Endothelial cell of umbilical vein (primary cell): ENCODE results near the gene MYEOV. TPM values are rescaled to one million over a fixed set of nuclear protein-coding genes. Genes with fewer than 3 reads are reported as not detected.

Experiments
- BruUV-seq: library from RNA; stranded (reverse); fragments of 400-500 nt; replicated peaks from 2 replicates; lab custom pipeline; 2021; lab: Mats Ljungman, UMichigan
- CTCF ChIA-PET: fragments of 300-600, 350-600 bp; sonication (Branson Sonifier 250); formaldehyde crosslinking; loops from one replicate; lab custom pipeline; 2021; ENCODE audit warnings: antibody characterized with exemption, inconsistent platforms; lab: Charles Lee
- POLR2A ChIA-PET: fragments of 300-600, 350-600 bp; sonication (Branson Sonifier 250); formaldehyde crosslinking; loops from one replicate; lab custom pipeline; 2021; ENCODE audit warnings: antibody characterized with exemption, inconsistent platforms; lab: Charles Lee
- DNase-seq: peaks from one replicate; pipeline ENCODE4 v3.0.0-alpha.2; 2011; ENCODE audit warnings: low read depth, low spot score
- FAIRE-seq: peaks from 2 replicates; lab custom pipeline; 2011; peaks lifted over from hg19 to GRCh38; lab: Jason Lieb, UNC
- H2AFZ ChIP-seq: 2 replicates; pipeline ENCODE4 v1.6.0; 2012; ENCODE audit warnings: low read depth, low read length, control low read depth, inconsistent platforms
- H3K27ac ChIP-seq: 2 replicates; pipeline ENCODE4 v1.5.1; 2011; ENCODE audit warnings: low read depth, mild to moderate bottlenecking, control low read depth, low read length, moderate library complexity; ENCODE audit not compliant: insufficient read depth
- H3K27me3 ChIP-seq, 2 experiments: 2 replicates each; pipeline versions ENCODE4 v1.6.0 to v1.6.1; 2011; ENCODE audit warnings: low read length in 2 of 2, mixed read lengths in 1 of 2; ENCODE audit not compliant: control insufficient read depth in 2 of 2, insufficient read depth in 2 of 2
- H3K36me3 ChIP-seq, 2 experiments: 2 replicates in 1 of 2; 3 replicates in 1 of 2; pipeline ENCODE4 v1.5.1; 2011; ENCODE audit warnings: low read length in 2 of 2, mild to moderate bottlenecking in 1 of 2, moderate library complexity in 1 of 2; ENCODE audit not compliant: control insufficient read depth in 2 of 2, insufficient read depth in 2 of 2; ENCODE audit errors: extremely low read depth in 1 of 2
- H3K4me1 ChIP-seq: 3 replicates; pipeline ENCODE4 v1.5.1; 2011; ENCODE audit warnings: mild to moderate bottlenecking, low read length; ENCODE audit not compliant: control insufficient read depth, insufficient read depth; ENCODE audit errors: extremely low read depth
- H3K4me2 ChIP-seq: 2 replicates; pipeline ENCODE4 v1.6.1; 2011; ENCODE audit warnings: low read length, control low read depth, mixed read lengths; ENCODE audit not compliant: insufficient read depth
- H3K4me3 ChIP-seq, 3 experiments: fragments of 200-600 bp in 1 of 3; sonication (generic), shearing (Covaris generic) in 1 of 3; replicated peaks in 1 of 3; 2 replicates each; pipeline ENCODE4 v1.5.1; 2011 to 2016; ENCODE audit warnings: control low read depth in 3 of 3, low read length in 3 of 3, mild to moderate bottlenecking in 2 of 3, inconsistent platforms in 1 of 3, low read depth in 1 of 3, moderate library complexity in 1 of 3; ENCODE audit not compliant: insufficient read depth in 1 of 3
- H3K79me2 ChIP-seq: 2 replicates; pipeline ENCODE4 v1.6.0; 2012; ENCODE audit warnings: low read length, inconsistent platforms; ENCODE audit not compliant: control insufficient read depth, insufficient read depth
- H3K9ac ChIP-seq: replicated peaks from 2 replicates; pipeline ENCODE3; 2011; ENCODE audit warnings: low read length, control low read depth; ENCODE audit not compliant: insufficient read depth; ENCODE audit errors: extremely low read depth
- H3K9me1 ChIP-seq: replicated peaks from 3 replicates; pipeline ENCODE4 v1.6.0; 2011; ENCODE audit warnings: mild to moderate bottlenecking, low read length; ENCODE audit not compliant: control insufficient read depth, insufficient read depth; ENCODE audit errors: extremely low read depth
- H3K9me3 ChIP-seq: replicated peaks from 2 replicates; pipeline ENCODE4 v1.5.1; 2012; ENCODE audit warnings: low read length, inconsistent platforms; ENCODE audit not compliant: control insufficient read depth, insufficient read depth
- H4K20me1 ChIP-seq: replicated peaks from 2 replicates; pipeline ENCODE3; 2011; ENCODE audit warnings: mild to moderate bottlenecking, low read length; ENCODE audit not compliant: control insufficient read depth, insufficient read depth; ENCODE audit errors: extremely low read depth
- CTCF ChIP-seq, 2 donors: IDR thresholded peaks; 1 replicate in 1 of 2; 2 replicates in 1 of 2; pipeline ENCODE4 v1.5.1; 2011; ENCODE audit warnings: low read length in 2 of 2, mild to moderate bottlenecking in 2 of 2, moderate library complexity in 2 of 2, control low read depth in 1 of 2, inconsistent platforms in 1 of 2, low read depth in 1 of 2; ENCODE audit not compliant: insufficient read depth in 1 of 2; ENCODE audit errors: extremely low read depth in 1 of 2
- EZH2 ChIP-seq: IDR thresholded peaks from 2 replicates; pipeline ENCODE4 v1.6.1; 2012; ENCODE audit warnings: borderline replicate concordance, low read depth, mild to moderate bottlenecking, moderate library complexity, low read length, inconsistent platforms; ENCODE audit not compliant: severe bottlenecking
- GATA2 ChIP-seq: IDR thresholded peaks from 2 replicates; pipeline ENCODE4 v1.7.0; 2011; ENCODE audit warnings: low read depth, mild to moderate bottlenecking, moderate library complexity, mixed read lengths, low read length; ENCODE audit not compliant: insufficient read length, insufficient read depth
- JUN ChIP-seq: IDR thresholded peaks from 2 replicates; pipeline ENCODE4 v1.6.1; 2011; ENCODE audit warnings: borderline replicate concordance, low read depth; ENCODE audit not compliant: insufficient read length, insufficient read depth
- MAX ChIP-seq: IDR thresholded peaks from 2 replicates; pipeline ENCODE4 v1.6.1; 2011; ENCODE audit not compliant: insufficient read depth, insufficient read length
- POLR2A ChIP-seq: IDR thresholded peaks from 2 replicates; pipeline ENCODE4 v1.6.1; 2012; ENCODE audit warnings: low read depth, mild to moderate bottlenecking, control low read depth, low read length
- POLR2AphosphoS5 ChIP-seq: IDR thresholded peaks from 2 replicates; pipeline ENCODE4 v1.6.1; 2012; ENCODE audit warnings: low read depth, mild to moderate bottlenecking, control low read depth, low read length, moderate library complexity; ENCODE audit not compliant: insufficient read depth
- dilution Hi-C: fragments of 300-500 bp; cut with MboI; formaldehyde crosslinking; loops from one replicate; pipeline ENCODE4 v1.15.0; 2019; ENCODE audit warnings: low sequenced_read_pairs; ENCODE audit not compliant: extremely low pct_ligation_motif_present
- intact Hi-C: fragments of 100-400 bp; cut with micrococcal nuclease; formaldehyde crosslinking; loops from one replicate; pipeline ENCODE4 v1.10.0; 2022
- polyA plus RNA-seq, 4 experiments: library from polyadenylated mRNA; depleted of rRNA in 3 of 4; stranded (reverse) in 3 of 4; unstranded in 1 of 4; fragments of >200 nt; gene quantifications; 2 replicates each; pipeline versions ENCODE4 v1.2.1 to v1.2.3, GENCODE V29; 2011 to 2012; ENCODE audit warnings: missing spikeins in 1 of 4
- total RNA-seq: library from RNA; stranded (reverse); gene quantifications from 2 replicates; pipeline ENCODE4 v1.2.3, GENCODE V29; 2021

Gene MYEOV
- total and polyA plus RNA-seq, 2 donors (not counting 3 experiments of a cell fraction or from before 2014, with no cell fraction given): 3.8 to 14.4 TPM

GRCh38 chr11:69265911-69266510, 27.9 kb upstream of the MYEOV start:
- intact Hi-C loops: loop anchor here (10.0 kb wide), 1 partner anchor 141 kb away; no protein-coding TSS in a partner anchor
- FAIRE-seq (no peak), DNase-seq (no peak)
- Histone ChIP-seq H3K27ac (no peak overlapping the region), H3K9me1 (no peaks in the 10 kb centered on the region), H3K4me3 (no peak overlapping the region), H3K4me2 (no peak overlapping the region), H3K9ac (no peak overlapping the region), H3K36me3 (no peaks in the 10 kb centered on the region), H3K79me2 (no peaks in the 10 kb centered on the region), H3K27me3 (no peaks in the 10 kb centered on the region), H2AFZ (no peak overlapping the region), H4K20me1 (no peaks in the 10 kb centered on the region), H3K9me3 (no peaks in the 10 kb centered on the region), H3K4me1 (peaks cover 14% of the 10 kb centered on the region)
- POLR2A ChIA-PET: no interaction called here
- CTCF ChIA-PET: interaction anchor here (1.0 kb wide), 1 partner anchor 24 kb away, joined by 4 read pairs; no protein-coding TSS in a partner anchor
- dilution Hi-C loops: no loop called here
- BruUV-seq: no TSS peak
- no peak for TF ChIP-seq POLR2A
- TF ChIP-seq JUN: no peak
- no peak for TF ChIP-seq MAX

- Histone ChIP-seq H3K27me3 (peaks cover 0 to 2% of the 10 kb centered on the region in 2 experiments), H3K9me1 (no peaks in the 10 kb centered on the region), H3K27ac (peak overlapping the region; percentile 13), H3K9ac (no peak overlapping the region), H3K4me2 (no peak overlapping the region), H3K4me3 (no peak overlapping the region), H3K9me3 (no peaks in the 10 kb centered on the region), H3K79me2 (no peaks in the 10 kb centered on the region), H3K4me1 (peaks cover 14% of the 10 kb centered on the region), H4K20me1 (no peaks in the 10 kb centered on the region), H2AFZ (peak overlapping the region; percentile 2), H3K36me3 (no peaks in the 10 kb centered on the region)
- dilution Hi-C loops (no loop called here), intact Hi-C loops (loop anchor here (10.0 kb wide), 1 partner anchor 143 kb away; no protein-coding TSS in a partner anchor)
- POLR2A ChIA-PET: no interaction called here
- peak; percentile 96 for FAIRE-seq
- peak; percentile 63 for DNase-seq
- TF ChIP-seq GATA2 (peak; percentile 99), JUN (no peak), EZH2 (no peak), POLR2A (peak; percentile 52), POLR2AphosphoS5 (peak; percentile 61), CTCF (IDR thresholded peaks at IDR 0.05; ENCODE audit: extremely low read depth in 1 of 2, insufficient read depth in 1 of 2, low read depth in 1 of 2, low read length in 2 of 2) (no peak)
- CTCF ChIA-PET: interaction anchor here (0.8 to 2.3 kb wide), 4 partner anchors 25 to 377 kb away, joined by 3 to 8 read pairs (median 5); no protein-coding TSS in a partner anchor
- no TSS peak for BruUV-seq
Measured at GRCh38 chr11:69267395-69267805, 26.6 kb upstream of the MYEOV start.
